Epithelial cell of esophagus (primary cell): Measurements from ENCODE around the gene FGF14.

Experiments used
- DNase-seq: peaks from one replicate; pipeline ENCODE4 v3.0.0; 2010; ENCODE audit warnings: low read depth
- H3K4me3 ChIP-seq: 2 replicates; pipeline ENCODE4 v1.5.1; 2011; ENCODE audit warnings: mild to moderate bottlenecking, low read length, control low read depth
- CTCF ChIP-seq: IDR thresholded peaks from 2 replicates; pipeline ENCODE4 v1.5.1; 2011; ENCODE audit warnings: low read depth, mild to moderate bottlenecking, low read length, control low read depth, inconsistent platforms; ENCODE audit not compliant: insufficient read depth; ENCODE audit errors: missing control alignments

FGF14 gene

GRCh38 chr13:102347490-102347889, 54.4 kb downstream of the FGF14 start:
- no peak for TF ChIP-seq CTCF
- DNase-seq = no peak
- no peak overlapping the region for H3K4me3 ChIP-seq

GRCh38 chr13:102346769-102347168, 55.1 kb downstream of the FGF14 start:
- no peak for DNase-seq
- H3K4me3 ChIP-seq = no peak overlapping the region
- TF ChIP-seq CTCF = no peak

- no peak overlapping the region for H3K4me3 ChIP-seq
- no peak for TF ChIP-seq CTCF
- no peak for DNase-seq
Observed at GRCh38 chr13:102344410-102344809, 57.4 kb downstream of the FGF14 start.

- no peak for TF ChIP-seq CTCF
- DNase-seq = no peak
- H3K4me3 ChIP-seq = no peak overlapping the region
Observed at GRCh38 chr13:102333320-102334198, 68.3 kb downstream of the FGF14 start.

- no peak for TF ChIP-seq CTCF
- no peak for DNase-seq
Observed at GRCh38 chr13:102328909-102329308, 72.9 kb downstream of the FGF14 start.

GRCh38 chr13:102327119-102327617, 74.7 kb downstream of the FGF14 start:
- H3K4me3 ChIP-seq = no peak overlapping the region
- no peak for DNase-seq
- no peak for TF ChIP-seq CTCF

More at GRCh38 chr13:102328909-102329308, 72.9 kb downstream of the FGF14 start:
- H3K4me3 ChIP-seq = no peak overlapping the region

GRCh38 chr13:102326381-102327118, 75.3 kb downstream of the FGF14 start:
- no peak for DNase-seq
- TF ChIP-seq CTCF = no peak
- H3K4me3 ChIP-seq = no peak overlapping the region
